Measurements from ENCODE around the gene FCN1.

- TF ChIP-seq ZNF398 (CRISPR knock-in tag; IDR thresholded peaks at IDR 0.05) (no peak), HDAC8 (tag; IDR thresholded peaks at IDR 0.05) (no peak)
Observed at GRCh38 chr9:134925011-134925511, 7.3 kb upstream of the FCN1 start.
